PFSK-1 (cell line): ENCODE results near the gene SNRPA1.

Source experiments
- POLR2AphosphoS5 ChIP-seq: IDR thresholded peaks from 2 replicates; pipeline ENCODE4 v1.6.1; 2012; ENCODE audit warnings: low read depth, mild to moderate bottlenecking, control low read depth, low read length, moderate library complexity
- SIN3A ChIP-seq: IDR thresholded peaks from 2 replicates; pipeline ENCODE4 v1.6.1; 2012; ENCODE audit warnings: mild to moderate bottlenecking, low read length, moderate library complexity, borderline replicate concordance; ENCODE audit not compliant: insufficient read depth

GRCh38 chr15:101240358-101240757 lies 54.7 kb downstream of the SNRPA1 start:
- TF ChIP-seq POLR2AphosphoS5 (no peak), SIN3A (no peak)
